ENCODE measurements around the gene HNRNPH1. TPM values are rescaled to one million over a fixed set of nuclear protein-coding genes. Genes with fewer than 3 reads are reported as not detected.

The HNRNPH1 gene
- total RNA-seq, 6 experiments from 2014 or later: 140 to 305 (median 219) TPM

DNA sequence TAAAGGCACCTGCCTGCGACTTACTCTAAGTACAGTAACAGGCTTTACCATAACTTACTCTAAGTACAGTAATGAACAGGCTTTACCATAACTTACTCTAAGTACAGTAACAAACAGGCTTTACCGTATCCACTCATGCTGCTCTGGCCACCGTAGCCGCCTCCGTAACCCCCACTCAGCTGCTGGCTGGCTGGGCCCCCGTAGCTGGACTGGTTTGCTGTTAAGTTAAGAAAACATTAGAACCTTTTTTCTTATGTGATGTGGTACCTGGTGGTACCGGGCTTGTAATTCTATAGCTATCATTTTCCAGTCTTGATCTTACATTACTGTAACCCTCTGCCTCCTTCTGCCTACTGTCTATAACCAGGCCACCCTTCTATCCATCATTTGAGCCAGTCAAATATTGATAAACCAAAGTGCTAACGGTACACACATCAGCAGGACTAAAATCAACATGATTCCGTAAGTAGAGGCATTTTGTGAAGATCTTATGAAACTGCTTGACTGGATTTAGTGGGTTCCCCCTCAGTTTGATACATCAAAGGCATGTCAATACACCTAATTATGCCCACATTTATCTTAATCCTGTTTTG, 7.4 kb downstream of the HNRNPH1 start:
- peaks cover 0 to 58% (median 15%) of the 10 kb centered on the region in 4 donors for H3K4me1 ChIP-seq
- peak in 1 of 3 donors; percentile 6 for DNase-seq
- intact Hi-C loops (cut with DNase I): loop anchor here in 1 of 2 donors (10.0 kb wide), 1 partner anchor 51 kb away; no protein-coding TSS in a partner anchor

DNA sequence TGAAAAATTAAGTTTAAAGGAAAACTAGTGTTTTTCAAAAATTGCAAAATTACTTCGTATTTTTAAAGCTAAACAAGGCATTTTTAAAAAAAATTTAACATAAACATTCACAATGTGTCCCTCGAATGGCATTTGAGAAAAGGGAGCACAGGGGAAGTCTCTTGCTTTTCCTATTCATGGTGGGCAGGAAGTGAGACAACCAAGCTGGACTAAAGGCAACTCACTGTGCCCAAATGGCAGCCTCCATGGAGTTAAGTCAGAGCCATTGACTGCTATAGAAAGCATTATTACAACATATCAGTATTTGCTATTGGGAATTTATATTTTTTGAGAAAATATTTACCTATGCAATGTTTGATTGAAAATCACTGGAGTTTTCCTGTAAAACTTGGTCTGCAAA, 8.3 kb downstream of the HNRNPH1 start:
- no peaks in the 10 kb centered on the region for H3K9me3 ChIP-seq
- intact Hi-C loops (cut with DNase I): loop anchor here in 1 of 2 donors (10.0 kb wide), 1 partner anchor 50 kb away; no protein-coding TSS in a partner anchor
- WGBS (ENCODE audit: insufficient coverage, low coverage, low lambda C conversion rate, missing lambda C conversion rate): 46% methylated on average over 2 of the region's 2 CpGs
- H3K27ac ChIP-seq: no peak overlapping the region
- no peak overlapping the region for H3K4me3 ChIP-seq
- no peak for ATAC-seq
- TF ChIP-seq, protein P1, sequence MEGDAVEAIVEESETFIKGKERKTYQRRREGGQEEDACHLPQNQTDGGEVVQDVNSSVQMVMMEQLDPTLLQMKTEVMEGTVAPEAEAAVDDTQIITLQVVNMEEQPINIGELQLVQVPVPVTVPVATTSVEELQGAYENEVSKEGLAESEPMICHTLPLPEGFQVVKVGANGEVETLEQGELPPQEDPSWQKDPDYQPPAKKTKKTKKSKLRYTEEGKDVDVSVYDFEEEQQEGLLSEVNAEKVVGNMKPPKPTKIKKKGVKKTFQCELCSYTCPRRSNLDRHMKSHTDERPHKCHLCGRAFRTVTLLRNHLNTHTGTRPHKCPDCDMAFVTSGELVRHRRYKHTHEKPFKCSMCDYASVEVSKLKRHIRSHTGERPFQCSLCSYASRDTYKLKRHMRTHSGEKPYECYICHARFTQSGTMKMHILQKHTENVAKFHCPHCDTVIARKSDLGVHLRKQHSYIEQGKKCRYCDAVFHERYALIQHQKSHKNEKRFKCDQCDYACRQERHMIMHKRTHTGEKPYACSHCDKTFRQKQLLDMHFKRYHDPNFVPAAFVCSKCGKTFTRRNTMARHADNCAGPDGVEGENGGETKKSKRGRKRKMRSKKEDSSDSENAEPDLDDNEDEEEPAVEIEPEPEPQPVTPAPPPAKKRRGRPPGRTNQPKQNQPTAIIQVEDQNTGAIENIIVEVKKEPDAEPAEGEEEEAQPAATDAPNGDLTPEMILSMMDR (IDR thresholded peaks at IDR 0.05): no peak
- TF ChIP-seq POLR2A (IDR thresholded peaks at IDR 0.05): no peak
- no peak for DNase-seq
- peaks cover 0 to 49% (median 11%) of the 10 kb centered on the region in 4 donors for H3K4me1 ChIP-seq
- no peaks in the 10 kb centered on the region for H3K27me3 ChIP-seq
- H3K36me3 ChIP-seq: peaks cover 57 to 99% (median 75%) of the 10 kb centered on the region in 4 donors

More for the DNA sequence above, 7.4 kb downstream of the HNRNPH1 start:
- Histone ChIP-seq H3K9me3 (no peaks in the 10 kb centered on the region), H3K27me3 (no peaks in the 10 kb centered on the region), H3K4me3 (no peak overlapping the region), H3K36me3 (peaks cover 54 to 99% (median 74%) of the 10 kb centered on the region in 4 donors), H3K27ac (no peak overlapping the region)
- TF ChIP-seq POLR2A (IDR thresholded peaks at IDR 0.05): no peak
- TF ChIP-seq, protein P1 (IDR thresholded peaks at IDR 0.05): no peak
- ATAC-seq: no peak
- 73% methylated on average over 9 of the region's 9 CpGs for WGBS (ENCODE audit: insufficient coverage, low coverage, low lambda C conversion rate, missing lambda C conversion rate)

DNA sequence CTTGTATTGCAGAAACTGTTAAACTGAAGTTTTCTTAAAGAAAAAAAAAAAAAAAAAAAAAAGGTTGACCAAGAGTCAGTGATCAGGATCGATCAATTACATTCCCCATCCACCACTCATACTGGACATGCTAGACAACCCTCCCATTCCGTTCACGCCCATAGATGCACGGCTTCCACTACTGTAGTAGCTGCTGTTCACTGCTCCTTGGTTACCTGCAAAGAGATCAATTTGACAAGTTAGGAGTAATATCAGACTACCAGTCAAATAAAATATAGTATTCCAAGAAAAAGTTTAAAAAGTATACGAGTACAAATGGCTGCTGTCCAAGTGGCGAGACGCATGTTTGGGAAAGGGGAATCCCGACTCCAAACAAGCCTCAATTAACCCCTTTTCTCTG, 8.7 kb downstream of the HNRNPH1 start:
- peaks cover 53 to 99% (median 75%) of the 10 kb centered on the region in 4 donors for H3K36me3 ChIP-seq
- DNase-seq: peak in 1 of 3 donors; percentile 7
- intact Hi-C loops (cut with DNase I): loop anchor here in 1 of 2 donors (10.0 kb wide), 1 partner anchor 50 kb away; no protein-coding TSS in a partner anchor

DNA sequence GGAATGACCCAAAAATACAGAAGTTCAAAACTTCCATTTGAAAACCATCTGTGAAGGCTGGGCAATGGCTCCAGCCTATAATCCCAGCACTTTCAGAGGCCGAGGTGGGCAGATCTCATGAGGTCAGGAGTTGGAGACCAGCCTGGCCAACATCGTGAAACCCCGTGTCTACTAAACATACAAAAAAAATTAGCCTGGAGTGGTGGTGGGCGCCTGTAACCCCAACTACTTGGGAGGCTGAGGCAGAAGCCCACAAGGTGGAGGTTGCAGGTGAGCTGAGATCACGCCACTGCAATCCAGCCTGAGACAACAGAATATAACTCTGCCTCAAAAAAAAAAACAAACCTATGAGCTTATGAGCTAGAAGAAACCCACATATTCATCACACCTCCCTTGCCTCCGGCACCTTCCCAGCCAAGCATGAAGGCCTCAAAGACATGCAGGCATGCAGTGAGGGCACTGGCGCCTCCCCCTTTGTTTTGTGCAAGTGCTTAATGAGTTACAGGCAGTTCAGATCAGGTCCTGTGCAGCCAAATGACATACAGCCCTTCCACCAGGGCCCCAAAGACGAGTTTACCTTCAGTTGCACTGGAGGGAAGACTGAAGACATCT, 9.9 kb downstream of the HNRNPH1 start:
- Histone ChIP-seq H3K27ac (no peak overlapping the region), H3K4me3 (no peak overlapping the region), H3K36me3 (peaks cover 51 to 92% (median 72%) of the 10 kb centered on the region in 4 donors), H3K4me1 (peaks cover 0 to 33% (median 3%) of the 10 kb centered on the region in 4 donors), H3K9me3 (no peaks in the 10 kb centered on the region), H3K27me3 (no peaks in the 10 kb centered on the region)
- 83% methylated on average over 5 of the region's 8 CpGs for WGBS (ENCODE audit: insufficient coverage, low coverage, low lambda C conversion rate, missing lambda C conversion rate)
- ATAC-seq: no peak
- DNase-seq: no peak
- intact Hi-C loops (cut with DNase I): loop anchor here in 1 of 2 donors (10.0 kb wide), 1 partner anchor 49 kb away; no protein-coding TSS in a partner anchor
- TF ChIP-seq, protein P1 (IDR thresholded peaks at IDR 0.05): no peak
- peak; percentile 39 for TF ChIP-seq POLR2A (IDR thresholded peaks at IDR 0.05)

More for the DNA sequence above, 8.7 kb downstream of the HNRNPH1 start:
- Histone ChIP-seq H3K27me3 (no peaks in the 10 kb centered on the region), H3K27ac (no peak overlapping the region), H3K4me3 (no peak overlapping the region), H3K9me3 (no peaks in the 10 kb centered on the region), H3K4me1 (peaks cover 0 to 45% (median 8%) of the 10 kb centered on the region in 4 donors)
- 39% methylated on average over 8 of the region's 8 CpGs for WGBS (ENCODE audit: insufficient coverage, low coverage, low lambda C conversion rate, missing lambda C conversion rate)
- TF ChIP-seq POLR2A (IDR thresholded peaks at IDR 0.05): no peak
- TF ChIP-seq, protein P1 (IDR thresholded peaks at IDR 0.05): no peak
- peak in 2 of 4 donors; percentile 26 to 40 for ATAC-seq
